HG03565 (cell line): Measurements from ENCODE around the gene SGPP1.
"Not testable (repeated sequence)": the region's sequence is repeated elsewhere in the genome, so short reads cannot be mapped to it uniquely, and the experiment has no call there.

ENCODE experiments used
- ATAC-seq: cut with Tn5 transposase; IDR thresholded peaks from one replicate; pipeline ENCODE4 v1.9.1; 2021; ENCODE audit warnings: mild to moderate bottlenecking, moderate library complexity; ENCODE audit not compliant: unreplicated experiment

SGPP1 gene

GRCh38 chr14:63726499-63726898 lies 1.4 kb downstream of the SGPP1 start:
- ATAC-seq: no peak

GRCh38 chr14:63725786-63726460 lies 1.9 kb downstream of the SGPP1 start:
- no peak for ATAC-seq

GRCh38 chr14:63717702-63718101 lies 10.2 kb downstream of the SGPP1 start:
- no peak for ATAC-seq

GRCh38 chr14:63715360-63715759 lies 12.5 kb downstream of the SGPP1 start:
- ATAC-seq: no peak

- ATAC-seq: no peak
Measured at GRCh38 chr14:63713764-63714163, 14.1 kb downstream of the SGPP1 start.

GRCh38 chr14:63713058-63713457 lies 14.8 kb downstream of the SGPP1 start:
- ATAC-seq: no peak

GRCh38 chr14:63712123-63712522 lies 15.7 kb downstream of the SGPP1 start:
- no peak for ATAC-seq

- ATAC-seq: no peak
Measured at GRCh38 chr14:63710497-63710896, 17.4 kb downstream of the SGPP1 start.

GRCh38 chr14:63709589-63709988 lies 18.3 kb downstream of the SGPP1 start:
- no peak for ATAC-seq

GRCh38 chr14:63707216-63707615 lies 20.6 kb downstream of the SGPP1 start:
- ATAC-seq: no peak

GRCh38 chr14:63705561-63706070 lies 22.2 kb downstream of the SGPP1 start:
- no peak for ATAC-seq

- ATAC-seq: not testable (repeated sequence)
Measured at GRCh38 chr14:63702530-63702929, 25.3 kb downstream of the SGPP1 start.

- ATAC-seq: no peak
Measured at GRCh38 chr14:63701606-63702299, 26.1 kb downstream of the SGPP1 start.

- ATAC-seq: no peak
Measured at GRCh38 chr14:63692310-63693020, 35.4 kb downstream of the SGPP1 start.

GRCh38 chr14:63689132-63689531 lies 38.7 kb downstream of the SGPP1 start:
- no peak for ATAC-seq

GRCh38 chr14:63686926-63687325 lies 40.9 kb downstream of the SGPP1 start:
- no peak for ATAC-seq

GRCh38 chr14:63685401-63685800 lies 42.5 kb downstream of the SGPP1 start:
- ATAC-seq: no peak

GRCh38 chr14:63682727-63683593 lies 44.9 kb downstream of the SGPP1 start:
- no peak for ATAC-seq

- no peak for ATAC-seq
Measured at GRCh38 chr14:63678536-63678935, 49.3 kb downstream of the SGPP1 start.

- ATAC-seq: no peak
Measured at GRCh38 chr14:63677891-63678379, 49.9 kb downstream of the SGPP1 start.

- ATAC-seq: no peak
Measured at GRCh38 chr14:63676615-63677014, 51.2 kb downstream of the SGPP1 start.
